DND-41 (cell line): Measurements from ENCODE around the gene THBD.

Experiments used
- ATAC-seq: fragments of 200-7000 bp; cut with Tn5 transposase; 3 replicates; pipeline ENCODE4 v1.9.1; 2021; ENCODE audit warnings: low read depth; ENCODE audit not compliant: insufficient read depth
- DNase-seq: peaks from one replicate; pipeline ENCODE4 v3.0.0-alpha.2; 2020
- H2AFZ ChIP-seq: 2 replicates; pipeline ENCODE4 v1.6.0; 2012; ENCODE audit warnings: low read depth, low read length
- H3K27ac ChIP-seq: 2 replicates; pipeline ENCODE4 v1.5.1; 2012; ENCODE audit warnings: low read length, inconsistent platforms
- H3K27me3 ChIP-seq: fragments of 200-600 bp; sonication (generic); 2 replicates; pipeline ENCODE4 v1.6.0; 2012; ENCODE audit warnings: low read length, mild to moderate bottlenecking, inconsistent platforms; ENCODE audit not compliant: insufficient read depth, poor library complexity
- H3K36me3 ChIP-seq: 2 replicates; pipeline ENCODE4 v1.5.1; 2012; ENCODE audit warnings: low read length, inconsistent platforms; ENCODE audit not compliant: insufficient read depth
- H3K4me1 ChIP-seq: 2 replicates; pipeline ENCODE4 v1.5.1; 2012; ENCODE audit warnings: mild to moderate bottlenecking, low read length; ENCODE audit not compliant: insufficient read depth
- H3K4me2 ChIP-seq: 2 replicates; pipeline ENCODE4 v1.6.0; 2012; ENCODE audit warnings: mild to moderate bottlenecking, moderate library complexity, low read length, inconsistent platforms; ENCODE audit not compliant: insufficient read depth
- H3K4me3 ChIP-seq, 2 experiments: fragments of 200-600 bp in 1 of 2; shearing (Covaris generic) in 1 of 2; 2 replicates each; pipeline ENCODE4 v1.5.1; 2012 to 2016; ENCODE audit warnings: inconsistent platforms in 2 of 2, low read length in 2 of 2, mild to moderate bottlenecking in 2 of 2, low read depth in 1 of 2, moderate library complexity in 1 of 2
- H3K79me2 ChIP-seq: 2 replicates; pipeline ENCODE4 v1.6.0; 2012; ENCODE audit warnings: low read length, inconsistent platforms; ENCODE audit not compliant: insufficient read depth
- H3K9ac ChIP-seq: 2 replicates; pipeline ENCODE4 v1.6.0; 2012; ENCODE audit warnings: low read depth, mild to moderate bottlenecking, inconsistent platforms, low read length, moderate library complexity
- H3K9me3 ChIP-seq: 2 replicates; pipeline ENCODE4 v1.5.1; 2012; ENCODE audit warnings: low read length, moderate library complexity, mild to moderate bottlenecking, inconsistent platforms; ENCODE audit not compliant: insufficient read depth, severe bottlenecking
- H4K20me1 ChIP-seq: 2 replicates; pipeline ENCODE4 v1.6.0; 2012; ENCODE audit warnings: low read length; ENCODE audit not compliant: insufficient read depth
- CTCF ChIP-seq: IDR thresholded peaks from 2 replicates; pipeline ENCODE4 v1.5.1; 2012; ENCODE audit warnings: borderline replicate concordance, low read length, moderate library complexity, mild to moderate bottlenecking; ENCODE audit not compliant: poor library complexity, severe bottlenecking; ENCODE audit errors: extremely low read depth
- EZH2 ChIP-seq: IDR thresholded peaks from 3 replicates; pipeline ENCODE4 v1.6.1; 2012; ENCODE audit warnings: borderline replicate concordance, low read depth, mild to moderate bottlenecking, moderate library complexity, low read length, inconsistent platforms; ENCODE audit not compliant: severe bottlenecking

THBD gene

GRCh38 chr20:23049201-23050075 lies at the start of gene THBD:
Gene THBD (minus strand): TSS chr20:23049672. CDS start chr20:23049504, 168 bp downstream.
- ATAC-seq: no peak
- Histone ChIP-seq H3K27ac (no peak within 1 kb of the TSS), H3K9ac (no peak within 1 kb of the TSS), H2AFZ (no peak within 1 kb of the TSS), H3K4me2 (no peak within 1 kb of the TSS), H3K4me3 (no peak within 1 kb of the TSS), H3K79me2 (no peaks in the 10 kb centered on the region), H4K20me1 (no peaks in the 10 kb centered on the region), H3K27me3 (no peaks in the 10 kb centered on the region), H3K36me3 (no peaks in the 10 kb centered on the region), H3K4me1 (no peaks in the 10 kb centered on the region), H3K9me3 (no peaks in the 10 kb centered on the region)
- DNase-seq: no peak
- no peak for TF ChIP-seq CTCF
- TF ChIP-seq EZH2: no peak

- TF ChIP-seq CTCF (no peak), EZH2 (no peak)
- H3K4me1 ChIP-seq: no peaks in the 10 kb centered on the region
- no peak overlapping the region for H3K9ac ChIP-seq
- H3K9me3 ChIP-seq: no peaks in the 10 kb centered on the region
- no peak overlapping the region for H3K4me2 ChIP-seq
- no peak overlapping the region; the same call in 1 of the 2 replicates for H3K27ac ChIP-seq
- ATAC-seq (no peak), DNase-seq (no peak)
- no peaks in the 10 kb centered on the region for H3K79me2 ChIP-seq
- no peaks in the 10 kb centered on the region for H3K36me3 ChIP-seq
- no peak overlapping the region for H3K4me3 ChIP-seq
- no peak overlapping the region for H2AFZ ChIP-seq
- H3K27me3 ChIP-seq: no peaks in the 10 kb centered on the region
- no peaks in the 10 kb centered on the region for H4K20me1 ChIP-seq
Observed at GRCh38 chr20:23097636-23098580, 48.4 kb upstream of the THBD start.

- no peak for TF ChIP-seq CTCF
- no peaks in the 10 kb centered on the region for H3K27me3 ChIP-seq
- no peaks in the 10 kb centered on the region for H3K4me1 ChIP-seq
- no peak overlapping the region for H3K4me2 ChIP-seq
- ATAC-seq (no peak), DNase-seq (no peak)
- no peak overlapping the region for H3K4me3 ChIP-seq
- H3K79me2 ChIP-seq: no peaks in the 10 kb centered on the region
- no peak overlapping the region for H3K9ac ChIP-seq
- H3K27ac ChIP-seq: no peak overlapping the region
- no peaks in the 10 kb centered on the region for H3K9me3 ChIP-seq
- no peak overlapping the region for H2AFZ ChIP-seq
- no peaks in the 10 kb centered on the region for H3K36me3 ChIP-seq
- no peaks in the 10 kb centered on the region for H4K20me1 ChIP-seq
Observed at GRCh38 chr20:23096986-23097520, 47.6 kb upstream of the THBD start.
